LNCAP (cell line): ENCODE results near the gene SLC16A12.

Experiments
- CTCF ChIP-seq: fragments of 450-650 bp; IDR thresholded peaks from 2 replicates; pipeline ENCODE4 v1.5.1; 2017; ENCODE audit warnings: mild to moderate bottlenecking

Gene SLC16A12

GRCh38 chr10:89482256-89482655, 53.1 kb downstream of the SLC16A12 start:
- no peak for TF ChIP-seq CTCF

- TF ChIP-seq CTCF: no peak
These were observed 53.7 kb downstream of the SLC16A12 start for GRCh38 chr10:89481662-89482061.

- TF ChIP-seq CTCF: no peak
These were observed 55.5 kb downstream of the SLC16A12 start for GRCh38 chr10:89479771-89480446.

- no peak for TF ChIP-seq CTCF
These were observed 56.4 kb downstream of the SLC16A12 start for GRCh38 chr10:89478739-89479654.

- TF ChIP-seq CTCF: no peak
These were observed 57.2 kb downstream of the SLC16A12 start for GRCh38 chr10:89478085-89478738.

GRCh38 chr10:89476150-89476549, 59.2 kb downstream of the SLC16A12 start:
- TF ChIP-seq CTCF: no peak

- no peak for TF ChIP-seq CTCF
These were observed 59.8 kb downstream of the SLC16A12 start for GRCh38 chr10:89475591-89475998.
